HG02840 (cell line): ENCODE data around the gene PNPLA5.
"Not testable (repeated sequence)": the region's sequence is repeated elsewhere in the genome, so short reads cannot be mapped to it uniquely, and the experiment has no call there.

ENCODE experiments used
- ATAC-seq: cut with Tn5 transposase; IDR thresholded peaks from one replicate; pipeline ENCODE4 v1.9.1; 2021; ENCODE audit warnings: mild to moderate bottlenecking, moderate library complexity, moderate number of reproducible peaks; ENCODE audit not compliant: unreplicated experiment, low FRiP score

Gene PNPLA5

DNA sequence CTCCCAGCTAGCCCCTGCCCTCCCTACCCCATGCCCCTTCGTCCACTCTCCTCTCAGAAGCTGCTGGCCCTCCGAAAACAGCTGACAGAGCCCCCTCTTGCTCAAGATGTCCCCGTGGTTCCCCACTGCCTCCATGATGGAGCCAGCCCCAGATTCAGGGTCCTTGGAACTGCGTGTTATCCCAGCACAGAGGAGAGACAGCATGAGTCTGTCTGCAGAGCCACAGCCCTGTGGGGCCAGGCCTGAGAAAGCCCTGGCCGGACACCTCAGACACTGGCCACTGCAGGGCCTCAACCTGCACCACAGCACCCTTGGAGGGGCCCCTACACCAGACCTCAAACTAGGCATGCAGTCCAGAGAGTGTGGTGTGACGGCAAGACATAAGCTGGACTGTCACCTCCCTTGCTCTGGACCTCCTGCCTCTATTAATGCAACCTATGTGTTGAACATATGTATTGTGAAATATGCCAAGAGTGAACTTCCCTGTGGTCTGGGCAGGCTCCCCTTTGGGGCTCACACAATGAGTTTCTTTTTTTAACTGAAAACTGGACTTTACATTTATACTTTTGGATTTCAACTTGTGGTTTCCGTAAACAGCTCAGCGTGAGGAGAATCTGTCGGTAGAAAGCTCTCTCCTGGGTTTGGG, 9.6 kb downstream of the PNPLA5 start:
- no peak for ATAC-seq

- no peak for ATAC-seq
Measured at GRCh38 chr22:43881091-43882061, 10.4 kb downstream of the PNPLA5 start.

- ATAC-seq: no peak
Measured at GRCh38 chr22:43880541-43880991, 11.2 kb downstream of the PNPLA5 start.

DNA sequence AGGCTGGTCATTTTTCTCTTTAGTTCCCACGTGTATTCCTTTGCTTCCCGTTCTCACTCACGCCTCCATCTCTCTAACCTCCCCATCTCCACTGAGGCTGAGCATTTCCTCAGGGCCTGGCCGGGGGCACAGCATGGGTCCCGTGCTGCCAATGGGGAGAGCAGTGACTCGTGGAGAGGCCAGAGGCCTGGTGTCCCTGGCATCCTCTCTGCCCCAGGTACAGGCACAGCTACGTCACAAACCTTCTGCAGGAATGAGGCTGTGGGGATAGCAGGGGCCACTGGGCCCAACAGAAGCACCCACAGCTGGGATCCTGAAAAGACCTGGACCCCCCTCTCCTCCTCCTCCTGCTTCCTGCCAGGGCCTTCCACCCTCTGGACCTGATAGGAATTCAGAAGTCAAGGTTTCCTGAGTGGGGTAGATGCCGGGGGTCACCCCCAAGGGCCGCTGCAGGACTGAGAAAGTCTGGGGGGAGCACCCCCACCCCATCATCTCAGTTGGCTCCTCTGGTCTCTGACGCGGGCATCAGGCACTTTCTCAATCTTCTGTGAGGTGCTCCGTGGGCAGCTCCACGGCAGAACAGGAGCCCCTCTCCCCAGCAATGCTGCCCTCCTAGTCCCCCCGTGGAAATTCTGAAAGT, 11.8 kb downstream of the PNPLA5 start:
- no peak for ATAC-seq

DNA sequence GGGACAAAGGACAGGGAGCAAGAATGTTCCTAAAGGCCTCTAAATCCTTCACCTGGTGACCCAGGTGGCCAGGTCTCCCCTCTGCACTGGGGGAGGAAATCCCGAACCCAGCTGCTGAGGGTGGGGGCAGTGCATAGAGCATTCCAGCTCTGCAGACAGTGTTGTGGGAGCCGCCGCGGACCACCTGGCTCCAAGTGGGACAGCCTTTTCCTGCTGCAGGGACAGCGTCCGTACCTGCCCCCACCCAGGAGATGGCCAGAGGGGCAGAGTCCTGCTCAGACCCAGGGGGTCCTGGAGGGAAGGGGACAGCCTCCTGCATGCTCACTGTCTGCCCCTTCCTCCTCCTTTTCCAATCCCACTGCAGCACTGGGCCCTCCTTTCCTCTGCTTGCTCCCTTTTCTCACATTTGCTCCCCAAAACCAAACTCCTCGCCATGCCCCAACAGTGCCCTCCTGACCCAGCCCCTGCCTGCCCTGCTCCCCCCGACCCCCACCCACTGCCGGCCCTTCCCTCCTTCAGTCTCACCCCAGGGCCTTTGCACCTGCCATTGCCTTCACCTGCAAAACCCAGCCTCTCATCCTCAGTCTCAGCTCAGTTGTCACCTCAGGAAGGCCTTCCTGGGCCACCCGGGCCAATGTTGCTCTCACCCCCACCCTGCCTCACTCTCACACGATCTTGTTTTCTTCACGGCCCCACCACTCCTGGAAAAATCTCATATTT, 12.8 kb downstream of the PNPLA5 start:
- no peak for ATAC-seq

- no peak for ATAC-seq
Measured at GRCh38 chr22:43878079-43878795, 13.6 kb downstream of the PNPLA5 start.

DNA sequence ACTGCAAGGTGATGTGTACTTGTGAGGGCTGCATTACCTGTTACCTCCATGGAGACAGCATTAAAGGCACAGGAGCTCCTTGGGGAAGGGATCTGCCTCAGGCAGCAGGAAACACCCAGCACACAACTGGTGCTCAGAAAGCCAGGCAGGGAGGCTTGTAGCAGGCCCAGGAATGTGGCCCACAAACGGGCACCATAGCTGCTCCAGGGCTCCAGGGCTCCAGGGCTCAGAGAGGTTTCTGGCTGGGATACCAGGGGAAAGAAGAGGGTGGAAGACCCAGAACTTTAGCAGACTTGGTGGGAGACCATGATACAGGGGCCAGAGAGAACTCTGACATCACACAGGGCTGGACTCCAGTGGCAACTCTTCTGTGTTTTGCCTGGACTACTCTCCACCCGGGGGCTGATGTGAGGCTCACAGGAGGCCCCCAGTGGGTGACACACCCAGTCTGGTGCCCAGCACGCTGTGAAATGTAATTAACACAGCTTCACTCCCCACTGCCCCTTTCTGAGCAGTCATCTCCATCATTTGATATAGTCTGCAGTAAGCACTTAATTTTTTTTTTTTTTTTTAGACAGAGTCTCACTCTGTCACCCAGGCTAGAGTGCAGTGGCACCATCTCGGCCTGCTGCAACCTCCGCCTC, 14.8 kb downstream of the PNPLA5 start:
- no peak for ATAC-seq

DNA sequence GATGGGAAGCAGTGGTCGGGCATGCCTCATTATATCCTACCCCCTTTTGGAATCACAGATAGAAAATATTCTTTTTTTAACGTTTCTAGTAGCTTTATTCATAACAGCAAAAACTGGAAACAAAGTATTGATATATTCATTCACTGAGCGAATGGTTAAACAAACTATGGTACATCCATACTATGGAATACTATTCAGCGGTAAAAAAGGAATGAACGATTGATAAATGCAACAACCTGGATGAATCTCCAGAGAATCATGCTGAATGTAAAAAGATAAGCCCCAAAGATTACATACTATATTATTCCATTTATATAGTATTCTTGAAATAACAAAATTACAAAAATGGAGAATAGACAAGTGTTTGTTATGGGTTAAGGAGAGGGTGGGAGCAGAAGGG, 22.0 kb downstream of the PNPLA5 start:
- ATAC-seq: no peak

GRCh38 chr22:43869001-43869400, 22.8 kb downstream of the PNPLA5 start:
- not testable (repeated sequence) for ATAC-seq

- ATAC-seq: no peak
Measured at GRCh38 chr22:43867839-43868635, 23.8 kb downstream of the PNPLA5 start.

DNA sequence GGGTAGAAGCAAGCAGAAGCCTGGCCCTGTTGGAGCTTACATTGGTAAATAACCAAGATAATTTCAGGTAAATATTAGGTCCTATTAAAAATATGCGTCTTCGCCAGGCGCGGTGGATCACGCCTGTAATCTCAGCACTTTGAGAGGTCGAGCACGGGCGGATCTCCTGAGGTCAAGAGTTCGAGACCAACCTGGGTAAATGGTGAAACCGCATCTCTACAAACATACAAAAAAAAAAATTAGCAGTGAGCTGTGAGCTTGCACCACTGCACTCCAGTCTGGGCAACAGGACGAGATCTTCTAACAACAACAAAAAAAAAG, 29.0 kb downstream of the PNPLA5 start:
- no peak for ATAC-seq

DNA sequence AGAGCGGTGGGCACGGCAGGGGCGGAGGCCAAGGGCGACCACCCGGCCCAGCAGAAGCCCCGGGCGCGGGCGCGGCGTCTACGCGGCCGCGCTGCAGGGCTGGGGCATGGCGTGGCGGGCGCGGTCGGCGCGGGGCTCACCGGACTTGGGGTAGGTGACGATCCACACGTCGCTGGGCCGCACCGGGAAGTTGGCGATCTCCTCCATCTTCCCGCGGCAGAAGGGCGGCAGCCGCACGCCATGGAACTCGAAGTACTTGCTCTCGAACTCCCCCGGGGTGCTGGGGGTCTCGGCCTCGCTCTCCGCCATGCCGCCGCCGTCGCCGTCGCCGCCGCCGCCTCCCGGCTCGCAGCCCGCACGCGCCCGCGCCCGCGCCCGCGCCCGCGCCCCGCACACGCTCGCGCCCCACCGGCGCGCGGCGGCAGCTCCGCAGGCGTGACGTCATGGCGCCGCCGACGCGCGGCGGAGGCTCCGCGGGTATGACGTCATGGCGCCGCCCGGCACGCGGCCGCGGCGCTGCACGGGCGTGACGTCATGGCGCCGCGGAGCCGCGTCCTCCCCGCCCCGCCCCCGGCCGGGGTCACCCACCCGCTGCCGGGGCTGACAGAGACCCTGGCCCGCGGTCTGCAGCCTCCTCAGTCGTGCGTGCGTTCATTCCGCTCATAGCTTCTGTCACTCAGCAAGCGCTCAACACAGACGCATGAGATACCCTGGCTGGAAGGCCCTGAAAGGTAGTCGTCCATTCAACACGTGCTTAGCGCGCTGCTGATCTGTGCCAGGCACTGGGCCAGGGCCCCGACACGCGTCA, 29.5 kb downstream of the PNPLA5 start, which contains the start of gene SULT4A1:
Gene SULT4A1, minus strand, starts transcription at position 440 of the 808 bp plus-strand sequence. Its CDS starts 131 bp downstream, at position 309.
- ATAC-seq: no peak

GRCh38 chr22:43861529-43861928, 30.3 kb downstream of the PNPLA5 start:
- ATAC-seq: no peak

GRCh38 chr22:43860831-43861230, 31.0 kb downstream of the PNPLA5 start:
- ATAC-seq: no peak

DNA sequence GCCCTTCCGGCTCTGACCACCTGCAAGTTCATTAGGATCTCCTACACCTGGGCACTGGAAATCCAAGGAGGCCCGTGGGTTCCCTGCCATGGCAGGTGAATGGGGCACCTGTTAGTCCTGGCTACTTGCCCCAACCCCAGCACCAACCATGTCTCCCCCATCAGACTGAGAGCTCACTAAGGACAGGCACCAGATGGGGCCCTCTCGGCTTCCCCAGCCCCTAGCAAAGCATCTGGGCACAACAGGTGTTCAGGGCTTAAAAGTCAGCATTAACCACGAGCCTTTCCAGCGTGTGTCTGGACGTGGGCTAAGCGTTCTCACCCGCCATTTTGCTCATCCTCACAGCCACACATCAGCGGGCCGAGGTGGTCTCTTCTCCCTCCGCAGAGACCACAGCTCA, 31.7 kb downstream of the PNPLA5 start:
- no peak for ATAC-seq

- ATAC-seq: no peak
Measured at GRCh38 chr22:43859621-43860020, 32.2 kb downstream of the PNPLA5 start.

- no peak for ATAC-seq
Measured at GRCh38 chr22:43859176-43859575, 32.6 kb downstream of the PNPLA5 start.
